Left ventricle myocardium inferior (tissue), 1 donor: Measurements from ENCODE around the gene SIKE1. TPM values are rescaled to one million over a fixed set of nuclear protein-coding genes. Genes with fewer than 3 reads are reported as not detected.

ENCODE experiments used
- DNase-seq: peaks from one replicate; pipeline ENCODE4 v3.0.0-alpha.2; 2020
- H3K27ac ChIP-seq: fragments of 200-600 bp; replicated peaks from 2 replicates; pipeline ENCODE4 v1.8.0; 2021
- H3K27me3 ChIP-seq: fragments of 200-600 bp; 2 replicates; pipeline ENCODE4 v1.8.0; 2021; ENCODE audit warnings: low read depth
- H3K36me3 ChIP-seq: fragments of 200-600 bp; 2 replicates; pipeline ENCODE4 v1.8.0; 2021
- H3K4me1 ChIP-seq: fragments of 200-600 bp; 2 replicates; pipeline ENCODE4 v1.8.0; 2021
- H3K4me3 ChIP-seq: fragments of 200-600 bp; 2 replicates; pipeline ENCODE4 v1.8.0; 2021; ENCODE audit warnings: mild to moderate bottlenecking, moderate library complexity
- H3K9me3 ChIP-seq: fragments of 200-600 bp; replicated peaks from 2 replicates; pipeline ENCODE4 v1.8.0; 2021
- CTCF ChIP-seq: fragments of 200-600 bp; IDR thresholded peaks from 2 replicates; pipeline ENCODE4 v1.8.0; 2021; ENCODE audit warnings: antibody characterized with exemption, mild to moderate bottlenecking, borderline replicate concordance
- intact Hi-C: fragments of 100-400 bp; cut with micrococcal nuclease; formaldehyde crosslinking; loops from one replicate; pipeline ENCODE4 v1.11.0; 2022
- total RNA-seq: library from RNA; stranded (reverse); fragmentation: NEBNext Ultra II Directional; extraction: Animal tissue kit (Norgen Biotek cat#: 25700); gene quantifications from one replicate; pipeline ENCODE4 v1.2.1, GENCODE V29; 2021
- donor health status: DM: no; HTN: yes; CAD: no; lungs with severe emphysema.

The SIKE1 gene
- total RNA-seq, 1 donor from 2014 or later = 26.0 TPM

GRCh38 chr1:114740331-114740730, 40.2 kb downstream of the SIKE1 start:
- intact Hi-C loops = no loop called here
- Histone ChIP-seq H3K9me3 (no peaks in the 10 kb centered on the region), H3K4me1 (peaks cover 54% of the 10 kb centered on the region), H3K27me3 (no peaks in the 10 kb centered on the region), H3K36me3 (peaks cover 47% of the 10 kb centered on the region), H3K4me3 (no peak overlapping the region), H3K27ac (no peak overlapping the region)
- TF ChIP-seq CTCF = no peak
- no peak for DNase-seq

- peaks cover 76% of the 10 kb centered on the region for H3K36me3 ChIP-seq
- no peak overlapping the region for H3K4me3 ChIP-seq
- H3K4me1 ChIP-seq = peaks cover 25% of the 10 kb centered on the region
- no peak overlapping the region for H3K27ac ChIP-seq
- no peaks in the 10 kb centered on the region for H3K9me3 ChIP-seq
- no peak for DNase-seq
- intact Hi-C loops = no loop called here
- no peak for TF ChIP-seq CTCF
- no peaks in the 10 kb centered on the region for H3K27me3 ChIP-seq
Observed at GRCh38 chr1:114737314-114737849, 43.1 kb downstream of the SIKE1 start.

- intact Hi-C loops = no loop called here
- no peaks in the 10 kb centered on the region for H3K27me3 ChIP-seq
- H3K9me3 ChIP-seq = no peaks in the 10 kb centered on the region
- H3K36me3 ChIP-seq = peaks cover 90% of the 10 kb centered on the region
- no peak overlapping the region for H3K27ac ChIP-seq
- TF ChIP-seq CTCF = no peak
- DNase-seq = no peak
- H3K4me3 ChIP-seq = no peak overlapping the region
- H3K4me1 ChIP-seq = peaks cover 18% of the 10 kb centered on the region
Observed at GRCh38 chr1:114735479-114735878, 45.0 kb downstream of the SIKE1 start.

- no peak for DNase-seq
- Histone ChIP-seq H3K36me3 (peaks cover 99% of the 10 kb centered on the region), H3K27ac (no peak overlapping the region), H3K4me3 (no peak overlapping the region), H3K9me3 (no peaks in the 10 kb centered on the region), H3K4me1 (peaks cover 33% of the 10 kb centered on the region), H3K27me3 (no peaks in the 10 kb centered on the region)
- TF ChIP-seq CTCF = no peak
- intact Hi-C loops = no loop called here
Observed at GRCh38 chr1:114729782-114730181, 50.7 kb downstream of the SIKE1 start.

GRCh38 chr1:114728553-114728952, 51.9 kb downstream of the SIKE1 start:
- Histone ChIP-seq H3K36me3 (peaks cover 99% of the 10 kb centered on the region), H3K27ac (no peak overlapping the region), H3K27me3 (no peaks in the 10 kb centered on the region), H3K4me3 (no peak overlapping the region), H3K4me1 (peaks cover 45% of the 10 kb centered on the region), H3K9me3 (no peaks in the 10 kb centered on the region)
- no peak for DNase-seq
- intact Hi-C loops = no loop called here
- TF ChIP-seq CTCF = no peak
